ENCODE results near the gene TTYH2.

DNA sequence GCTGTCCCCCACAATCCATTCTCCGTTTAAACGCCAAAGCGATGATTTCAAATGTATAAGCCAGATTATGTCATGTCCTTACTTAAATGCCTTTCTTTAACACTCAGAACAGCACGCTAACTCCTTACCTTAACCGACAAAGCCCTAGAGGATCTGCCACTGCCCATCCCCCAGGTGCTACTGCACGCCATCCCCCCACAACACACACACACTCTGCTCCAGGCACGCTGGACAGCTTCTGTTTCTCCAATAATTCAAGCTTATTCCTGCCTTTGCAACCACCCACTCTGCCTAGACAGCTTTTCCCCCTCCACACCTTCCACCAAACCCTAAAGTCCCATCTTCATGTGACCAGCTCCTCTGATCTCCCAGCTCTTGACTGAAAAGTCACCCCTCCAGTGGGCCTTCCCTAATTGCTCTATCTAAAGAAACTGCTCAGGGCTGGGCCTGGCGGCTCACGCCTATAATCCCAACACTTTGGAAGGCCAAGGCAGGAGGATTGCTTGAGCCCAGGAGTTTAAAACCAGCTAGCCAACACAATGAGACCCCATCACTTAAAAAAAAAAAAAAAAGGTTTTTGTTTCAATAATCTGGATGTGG, 48.8 kb upstream of the TTYH2 start:
- no peak for TF ChIP-seq POLR2A (IDR thresholded peaks at IDR 0.05)
- TF ChIP-seq, protein P1, sequence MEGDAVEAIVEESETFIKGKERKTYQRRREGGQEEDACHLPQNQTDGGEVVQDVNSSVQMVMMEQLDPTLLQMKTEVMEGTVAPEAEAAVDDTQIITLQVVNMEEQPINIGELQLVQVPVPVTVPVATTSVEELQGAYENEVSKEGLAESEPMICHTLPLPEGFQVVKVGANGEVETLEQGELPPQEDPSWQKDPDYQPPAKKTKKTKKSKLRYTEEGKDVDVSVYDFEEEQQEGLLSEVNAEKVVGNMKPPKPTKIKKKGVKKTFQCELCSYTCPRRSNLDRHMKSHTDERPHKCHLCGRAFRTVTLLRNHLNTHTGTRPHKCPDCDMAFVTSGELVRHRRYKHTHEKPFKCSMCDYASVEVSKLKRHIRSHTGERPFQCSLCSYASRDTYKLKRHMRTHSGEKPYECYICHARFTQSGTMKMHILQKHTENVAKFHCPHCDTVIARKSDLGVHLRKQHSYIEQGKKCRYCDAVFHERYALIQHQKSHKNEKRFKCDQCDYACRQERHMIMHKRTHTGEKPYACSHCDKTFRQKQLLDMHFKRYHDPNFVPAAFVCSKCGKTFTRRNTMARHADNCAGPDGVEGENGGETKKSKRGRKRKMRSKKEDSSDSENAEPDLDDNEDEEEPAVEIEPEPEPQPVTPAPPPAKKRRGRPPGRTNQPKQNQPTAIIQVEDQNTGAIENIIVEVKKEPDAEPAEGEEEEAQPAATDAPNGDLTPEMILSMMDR (IDR thresholded peaks at IDR 0.05), result no peak
